HepG2 (cell line): ENCODE results near the gene VEZF1. TPM values are rescaled to one million over a fixed set of nuclear protein-coding genes. Genes with fewer than 3 reads are reported as not detected.

Experiments
- ATF6 ChIP-seq: sonication (generic); formaldehyde crosslinking; conservative IDR thresholded peaks from 2 replicates; pipeline ENCODE4 v1.4.0; 2020; ENCODE audit warnings: missing genetic modification reagents
- CHCHD3 ChIP-seq: sonication (generic); formaldehyde crosslinking; IDR thresholded peaks from 2 replicates; pipeline ENCODE4 v1.8.0; 2022; ENCODE audit warnings: mild to moderate bottlenecking, missing genetic modification reagents, moderate library complexity
- FOXO4 ChIP-seq: sonication (generic); formaldehyde crosslinking; conservative IDR thresholded peaks from 2 replicates; pipeline ENCODE4 v1.8.1; 2023; ENCODE audit warnings: missing genetic modification reagents
- GRHL1 ChIP-seq: sonication (generic); formaldehyde crosslinking; conservative IDR thresholded peaks from 2 replicates; pipeline ENCODE4 v1.8.0; 2022; ENCODE audit warnings: missing genetic modification reagents
- GZF1 ChIP-seq: sonication (generic); formaldehyde crosslinking; IDR thresholded peaks from 2 replicates; pipeline ENCODE4 v1.5.1; 2020; ENCODE audit warnings: mild to moderate bottlenecking, missing genetic modification reagents
- KAT8 ChIP-seq: IDR thresholded peaks from 2 replicates; pipeline ENCODE4 v1.6.1; 2016; ENCODE audit warnings: missing genetic modification reagents, missing compliant biosample characterization
- MBD4 ChIP-seq: IDR thresholded peaks from 2 replicates; pipeline ENCODE4 v1.6.1; 2012; ENCODE audit warnings: low read length, inconsistent platforms, borderline replicate concordance
- MLX ChIP-seq: IDR thresholded peaks from 2 replicates; pipeline ENCODE4 v1.6.1; 2016
- MYPOP ChIP-seq: sonication (generic); formaldehyde crosslinking; IDR thresholded peaks from 2 replicates; pipeline ENCODE4 v1.8.1; 2023; ENCODE audit warnings: mild to moderate bottlenecking, moderate library complexity, missing genetic modification reagents
- NFE2L2 ChIP-seq: fragments of 150-350 bp; IDR thresholded peaks from 2 replicates; pipeline ENCODE4 v1.6.1; 2014; ENCODE audit warnings: low read length
- SNAPC5 ChIP-seq: sonication (generic); formaldehyde crosslinking; IDR thresholded peaks from 2 replicates; pipeline ENCODE4 v1.8.1; 2023; ENCODE audit warnings: mild to moderate bottlenecking, missing genetic modification reagents, borderline replicate concordance
- ZBTB26 ChIP-seq: IDR thresholded peaks from 2 replicates; pipeline ENCODE4 v1.6.1; 2016; ENCODE audit warnings: missing compliant biosample characterization, missing genetic modification reagents, borderline replicate concordance
- ZNF101 ChIP-seq: sonication (generic); formaldehyde crosslinking; IDR thresholded peaks from 2 replicates; pipeline ENCODE4 v1.4.0; 2020; ENCODE audit warnings: mild to moderate bottlenecking, low read depth, missing genetic modification reagents, borderline replicate concordance
- ZNF224 ChIP-seq: sonication (generic); formaldehyde crosslinking; IDR thresholded peaks from 2 replicates; pipeline ENCODE4 v1.5.0; 2020; ENCODE audit warnings: mild to moderate bottlenecking, missing genetic modification reagents
- ZNF251 ChIP-seq: sonication (generic); formaldehyde crosslinking; IDR thresholded peaks from 2 replicates; pipeline ENCODE4 v1.9.0; 2021; ENCODE audit warnings: mild to moderate bottlenecking, missing genetic modification reagents
- ZNF317 ChIP-seq: sonication (generic); formaldehyde crosslinking; IDR thresholded peaks from 2 replicates; pipeline ENCODE4 v1.5.0; 2020; ENCODE audit warnings: mild to moderate bottlenecking, missing genetic modification reagents
- ZNF329 ChIP-seq: sonication (generic); formaldehyde crosslinking; IDR thresholded peaks from 2 replicates; pipeline ENCODE4 v1.9.0; 2021; ENCODE audit warnings: low read depth, mild to moderate bottlenecking, missing genetic modification reagents
- ZNF343 ChIP-seq: sonication (generic); formaldehyde crosslinking; IDR thresholded peaks from 2 replicates; pipeline ENCODE4 v1.4.0; 2020; ENCODE audit warnings: mild to moderate bottlenecking, missing genetic modification reagents
- ZNF557 ChIP-seq: sonication (generic); formaldehyde crosslinking; IDR thresholded peaks from 2 replicates; pipeline ENCODE4 v1.4.0; 2020; ENCODE audit warnings: missing genetic modification reagents
- ZNF558 ChIP-seq: sonication (generic); formaldehyde crosslinking; IDR thresholded peaks from 2 replicates; pipeline ENCODE4 v1.9.0; 2022; ENCODE audit warnings: mild to moderate bottlenecking, missing genetic modification reagents, borderline replicate concordance
- ZNF567 ChIP-seq: sonication (generic); formaldehyde crosslinking; IDR thresholded peaks from 2 replicates; pipeline ENCODE4 v1.8.1; 2023; ENCODE audit warnings: mild to moderate bottlenecking, missing genetic modification reagents, borderline replicate concordance
- ZNF576 ChIP-seq: sonication (generic); formaldehyde crosslinking; IDR thresholded peaks from 2 replicates; pipeline ENCODE4 v1.4.0; 2020; ENCODE audit warnings: mild to moderate bottlenecking, missing genetic modification reagents
- ZSCAN30 ChIP-seq: sonication (generic); formaldehyde crosslinking; IDR thresholded peaks from 2 replicates; pipeline ENCODE4 v1.5.0; 2020; ENCODE audit warnings: mild to moderate bottlenecking, missing genetic modification reagents
- polyA plus RNA-seq, 8 experiments: library from polyadenylated mRNA; depleted of rRNA in 3 of 8; stranded (reverse) in 7 of 8; unstranded in 1 of 8; fragments of >200 nt; fragmentation: Illumina TruSeq in 4 of 8; extraction: Trizol in 4 of 8; gene quantifications; 2 replicates each; pipeline versions ENCODE4 v1.2.1 to v1.2.3, GENCODE V29; 2011 to 2016; ENCODE audit warnings: low read depth in 4 of 8, missing spikeins in 1 of 8, mixed read lengths in 1 of 8; ENCODE audit not compliant: insufficient read depth in 1 of 8
- total RNA-seq, 5 experiments: library from RNA; depleted of rRNA; stranded (reverse); fragments of >200 nt; fragmentation: Illumina TruSeq; extraction: Trizol; gene quantifications; 2 replicates each; pipeline ENCODE4 v1.2.3, GENCODE V29; 2016; ENCODE audit warnings: low read depth in 1 of 5

VEZF1 gene
- total and polyA plus RNA-seq, 2 of the 13 experiments (the other 11 are each of a cell fraction or from before 2014, with no cell fraction given): 45.9 to 49.7 TPM

GRCh38 chr17:57938061-57938502 is 50.0 kb downstream of the VEZF1 start (continued):
- TF ChIP-seq ZNF343 (CRISPR knock-in tag) (no peak), ZNF557 (no peak), ZNF224 (no peak), NFE2L2 (no peak), ZBTB26 (CRISPR knock-in tag) (no peak; the same call in 1 of the 2 replicates), ATF6 (CRISPR knock-in tag) (no peak), MBD4 (no peak), KAT8 (CRISPR knock-in tag) (no peak; the same call in 1 of the 2 replicates), ZNF251 (CRISPR knock-in tag) (no peak), MYPOP (CRISPR knock-in tag) (no peak), ZNF101 (CRISPR knock-in tag) (no peak), ZNF558 (CRISPR knock-in tag) (no peak), FOXO4 (CRISPR knock-in tag) (no peak), ZNF329 (CRISPR knock-in tag) (no peak), ZNF317 (CRISPR knock-in tag) (no peak), ZNF567 (CRISPR knock-in tag) (no peak), ZSCAN30 (no peak), GRHL1 (CRISPR knock-in tag) (no peak), SNAPC5 (no peak), ZNF576 (CRISPR knock-in tag) (no peak), MLX (peak; percentile 71; the same call in 1 of the 2 replicates), GZF1 (no peak), CHCHD3 (CRISPR knock-in tag) (no peak)
